ENCODE data around the gene KIZ.

Gene KIZ

DNA sequence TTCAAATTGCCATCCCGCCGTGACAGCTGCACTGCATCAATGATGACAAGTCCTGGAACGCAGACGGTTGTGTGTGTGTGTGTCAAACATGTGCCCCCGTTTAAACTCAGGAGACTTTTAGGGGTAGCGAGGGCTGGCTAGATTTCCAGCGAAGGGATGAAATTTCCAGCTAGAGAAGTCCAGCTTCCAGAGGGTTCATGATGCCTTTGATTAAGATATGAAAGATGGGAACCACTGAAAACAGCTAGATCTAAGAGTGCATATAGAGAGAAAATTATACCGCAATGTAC, 644 bp downstream of the KIZ start:
- no peak for TF ChIP-seq TAF1 (IDR thresholded peaks at IDR 0.05; ENCODE audit: borderline replicate concordance, insufficient read depth, low read length)
- TF ChIP-seq, protein P1, sequence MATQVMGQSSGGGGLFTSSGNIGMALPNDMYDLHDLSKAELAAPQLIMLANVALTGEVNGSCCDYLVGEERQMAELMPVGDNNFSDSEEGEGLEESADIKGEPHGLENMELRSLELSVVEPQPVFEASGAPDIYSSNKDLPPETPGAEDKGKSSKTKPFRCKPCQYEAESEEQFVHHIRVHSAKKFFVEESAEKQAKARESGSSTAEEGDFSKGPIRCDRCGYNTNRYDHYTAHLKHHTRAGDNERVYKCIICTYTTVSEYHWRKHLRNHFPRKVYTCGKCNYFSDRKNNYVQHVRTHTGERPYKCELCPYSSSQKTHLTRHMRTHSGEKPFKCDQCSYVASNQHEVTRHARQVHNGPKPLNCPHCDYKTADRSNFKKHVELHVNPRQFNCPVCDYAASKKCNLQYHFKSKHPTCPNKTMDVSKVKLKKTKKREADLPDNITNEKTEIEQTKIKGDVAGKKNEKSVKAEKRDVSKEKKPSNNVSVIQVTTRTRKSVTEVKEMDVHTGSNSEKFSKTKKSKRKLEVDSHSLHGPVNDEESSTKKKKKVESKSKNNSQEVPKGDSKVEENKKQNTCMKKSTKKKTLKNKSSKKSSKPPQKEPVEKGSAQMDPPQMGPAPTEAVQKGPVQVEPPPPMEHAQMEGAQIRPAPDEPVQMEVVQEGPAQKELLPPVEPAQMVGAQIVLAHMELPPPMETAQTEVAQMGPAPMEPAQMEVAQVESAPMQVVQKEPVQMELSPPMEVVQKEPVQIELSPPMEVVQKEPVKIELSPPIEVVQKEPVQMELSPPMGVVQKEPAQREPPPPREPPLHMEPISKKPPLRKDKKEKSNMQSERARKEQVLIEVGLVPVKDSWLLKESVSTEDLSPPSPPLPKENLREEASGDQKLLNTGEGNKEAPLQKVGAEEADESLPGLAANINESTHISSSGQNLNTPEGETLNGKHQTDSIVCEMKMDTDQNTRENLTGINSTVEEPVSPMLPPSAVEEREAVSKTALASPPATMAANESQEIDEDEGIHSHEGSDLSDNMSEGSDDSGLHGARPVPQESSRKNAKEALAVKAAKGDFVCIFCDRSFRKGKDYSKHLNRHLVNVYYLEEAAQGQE (IDR thresholded peaks at IDR 0.05; ENCODE audit: insufficient read depth in 1 of 2, low read depth in 2 of 2, low read length in 2 of 2): no peak
- TF ChIP-seq SIN3A (IDR thresholded peaks at IDR 0.05; ENCODE audit: borderline replicate concordance, insufficient read depth, low read length): no peak
- no peak for TF ChIP-seq POLR2AphosphoS5 (IDR thresholded peaks at IDR 0.05; ENCODE audit: low read depth, low read length)

DNA sequence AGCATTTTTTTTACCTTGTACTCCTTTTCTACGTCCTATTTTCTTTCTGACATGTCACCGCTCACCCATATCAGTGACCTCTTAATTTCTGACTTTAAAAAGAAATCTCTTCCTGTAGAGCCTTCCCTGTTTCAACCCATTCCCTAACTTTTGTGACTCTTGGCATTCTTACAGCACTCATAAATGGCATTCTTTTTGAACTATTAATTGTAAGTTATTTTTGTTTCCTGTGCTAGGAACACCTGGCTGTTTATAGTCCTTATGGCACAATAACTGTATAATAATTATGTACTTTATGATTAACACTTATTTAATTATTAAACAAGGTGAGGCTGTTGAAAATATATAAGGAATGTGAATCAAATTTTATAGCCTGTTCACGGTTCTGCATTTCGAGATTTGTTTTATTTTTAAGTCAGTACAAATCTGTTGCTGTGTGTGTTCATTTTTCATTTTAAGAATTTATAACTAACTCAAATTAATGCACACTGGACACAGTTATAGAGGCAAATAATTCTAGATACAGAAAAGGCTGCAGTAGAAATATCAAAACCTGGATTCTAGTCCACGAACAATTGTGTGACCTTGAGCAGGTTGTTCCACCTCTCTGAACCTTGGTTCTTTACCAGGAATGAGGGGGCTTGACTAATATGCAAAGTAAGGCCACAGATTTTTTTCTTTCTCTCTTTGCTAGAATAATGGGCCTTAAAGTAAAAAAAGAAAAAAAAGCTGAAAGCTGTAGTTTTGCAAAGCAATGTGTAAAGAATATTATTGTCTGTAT, 1.5 kb downstream of the KIZ start:
- TF ChIP-seq, protein P1 (IDR thresholded peaks at IDR 0.05; ENCODE audit: insufficient read depth in 1 of 2, low read depth in 2 of 2, low read length in 2 of 2): no peak
- TF ChIP-seq SIN3A (IDR thresholded peaks at IDR 0.05; ENCODE audit: borderline replicate concordance, insufficient read depth, low read length) (no peak), FOXP2 (optimal IDR thresholded peaks at IDR 0.05; ENCODE audit: borderline replicate concordance, extremely low read depth, extremely low read length, insufficient read depth) (no peak), POLR2AphosphoS5 (IDR thresholded peaks at IDR 0.05; ENCODE audit: low read depth, low read length) (no peak), TAF1 (IDR thresholded peaks at IDR 0.05; ENCODE audit: borderline replicate concordance, insufficient read depth, low read length) (no peak)

DNA sequence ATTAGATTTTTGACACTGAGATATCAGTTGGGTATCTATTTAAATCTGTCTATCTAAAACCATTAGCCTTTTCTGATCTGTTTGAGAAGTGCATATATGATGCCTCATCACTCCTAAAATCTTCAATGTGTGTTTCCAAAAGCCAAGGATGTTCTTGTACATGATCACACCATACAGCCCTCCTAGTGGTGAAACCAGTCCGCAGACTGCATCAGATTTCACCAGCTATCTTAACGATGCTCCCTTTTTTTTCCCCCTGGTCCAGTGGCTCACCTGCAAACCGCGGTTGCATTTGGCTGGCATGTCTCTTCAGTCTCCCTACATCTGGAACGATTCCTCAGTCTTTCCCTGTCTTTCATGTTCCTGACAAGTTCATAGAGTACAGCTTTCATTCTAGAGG, 4.0 kb downstream of the KIZ start:
- TF ChIP-seq, protein P1 (IDR thresholded peaks at IDR 0.05; ENCODE audit: insufficient read depth in 1 of 2, low read depth in 2 of 2, low read length in 2 of 2): no peak
- TF ChIP-seq POLR2AphosphoS5 (IDR thresholded peaks at IDR 0.05; ENCODE audit: low read depth, low read length) (no peak), FOXP2 (optimal IDR thresholded peaks at IDR 0.05; ENCODE audit: borderline replicate concordance, extremely low read depth, extremely low read length, insufficient read depth) (no peak), SIN3A (IDR thresholded peaks at IDR 0.05; ENCODE audit: borderline replicate concordance, insufficient read depth, low read length) (no peak), TAF1 (IDR thresholded peaks at IDR 0.05; ENCODE audit: borderline replicate concordance, insufficient read depth, low read length) (no peak)

DNA sequence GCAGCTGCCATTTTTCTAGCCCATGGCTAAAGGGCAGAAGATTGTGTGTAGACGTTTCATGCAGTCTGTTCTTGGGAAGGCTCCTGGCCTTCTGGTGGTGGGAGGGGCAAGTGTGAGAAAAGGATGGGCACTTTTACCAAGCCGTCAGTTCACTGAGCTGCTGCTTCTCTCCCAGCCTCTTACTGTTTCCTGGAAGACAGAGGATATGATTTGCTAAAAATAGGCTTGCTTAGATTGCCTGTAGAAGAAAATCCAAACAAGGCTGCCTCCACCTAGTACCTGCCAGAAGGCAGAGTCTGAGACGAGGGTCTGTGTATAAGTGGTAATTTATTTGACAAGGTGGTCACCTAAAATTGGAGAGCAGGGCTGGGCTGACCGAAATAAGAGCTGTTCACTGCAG, 7.5 kb downstream of the KIZ start:
- TF ChIP-seq, protein P1 (IDR thresholded peaks at IDR 0.05; ENCODE audit: insufficient read depth in 1 of 2, low read depth in 2 of 2, low read length in 2 of 2): no peak
- no peak for TF ChIP-seq POLR2AphosphoS5 (IDR thresholded peaks at IDR 0.05; ENCODE audit: low read depth, low read length)
- no peak for TF ChIP-seq FOXP2 (optimal IDR thresholded peaks at IDR 0.05; ENCODE audit: borderline replicate concordance, extremely low read depth, extremely low read length, insufficient read depth)
- no peak for TF ChIP-seq TAF1 (IDR thresholded peaks at IDR 0.05; ENCODE audit: borderline replicate concordance, insufficient read depth, low read length)
- no peak for TF ChIP-seq SIN3A (IDR thresholded peaks at IDR 0.05; ENCODE audit: borderline replicate concordance, insufficient read depth, low read length)

All from PFSK-1 (cell line).